H9 (cell line): ENCODE data around the gene PCBP4. TPM values are rescaled to one million over a fixed set of nuclear protein-coding genes. Genes with fewer than 3 reads are reported as not detected.

ENCODE experiments used
- DNase-seq: peaks from one replicate; pipeline ENCODE4 v3.0.0-alpha.2; 2017
- H2AFZ ChIP-seq: one replicate; pipeline ENCODE4 v1.6.1; 2013; ENCODE audit warnings: mild to moderate bottlenecking, low read length, control low read depth, moderate library complexity
- H2AK5ac ChIP-seq: 2 replicates; pipeline ENCODE4 v1.6.1; 2013; ENCODE audit warnings: low read length, control low read depth, mixed read lengths; ENCODE audit not compliant: insufficient read length
- H2BK120ac ChIP-seq: one replicate; pipeline ENCODE4 v1.6.1; 2013; ENCODE audit warnings: low read depth, mild to moderate bottlenecking, low read length, control low read depth, inconsistent platforms; ENCODE audit not compliant: poor library complexity, severe bottlenecking
- H2BK12ac ChIP-seq: 2 replicates; pipeline ENCODE4 v1.6.1; 2013; ENCODE audit warnings: low read length, control low read depth, mixed read lengths, low read depth; ENCODE audit not compliant: insufficient read length
- H2BK15ac ChIP-seq: 2 replicates; pipeline ENCODE4 v1.6.1; 2013; ENCODE audit warnings: low read depth, low read length, control low read depth
- H2BK20ac ChIP-seq: one replicate; pipeline ENCODE4 v1.6.1; 2013; ENCODE audit warnings: low read depth, mild to moderate bottlenecking, low read length, control low read depth, inconsistent platforms; ENCODE audit not compliant: poor library complexity, severe bottlenecking
- H2BK5ac ChIP-seq: 2 replicates; pipeline ENCODE4 v1.6.1; 2013; ENCODE audit warnings: low read length, control low read depth, mixed read lengths; ENCODE audit not compliant: insufficient read length
- H3K14ac ChIP-seq: 2 replicates; pipeline ENCODE4 v1.6.1; 2013; ENCODE audit warnings: low read length, control low read depth; ENCODE audit not compliant: insufficient read depth
- H3K18ac ChIP-seq: 2 replicates; pipeline ENCODE4 v1.6.1; 2013; ENCODE audit warnings: low read depth, mild to moderate bottlenecking, mixed read lengths, low read length, control low read depth; ENCODE audit not compliant: insufficient read length
- H3K23ac ChIP-seq: 2 replicates; pipeline ENCODE4 v1.6.1; 2013; ENCODE audit warnings: low read length, control low read depth, mixed read lengths, low read depth; ENCODE audit not compliant: insufficient read length
- H3K23me2 ChIP-seq: 2 replicates; pipeline ENCODE4 v1.6.1; 2013; ENCODE audit warnings: low read depth, mild to moderate bottlenecking, mixed read lengths, low read length, control low read depth; ENCODE audit not compliant: insufficient read length, poor library complexity, severe bottlenecking
- H3K27ac ChIP-seq: 2 replicates; pipeline ENCODE4 v1.5.1; 2013; ENCODE audit warnings: low read length, control low read depth, mixed read lengths, low read depth; ENCODE audit not compliant: insufficient read length
- H3K27me3 ChIP-seq: 2 replicates; pipeline ENCODE4 v1.6.1; 2013; ENCODE audit warnings: low read length, control low read depth, inconsistent platforms; ENCODE audit not compliant: insufficient read depth
- H3K4ac ChIP-seq: 2 replicates; pipeline ENCODE4 v1.6.1; 2013; ENCODE audit warnings: low read depth, mild to moderate bottlenecking, control low read depth, inconsistent platforms, low read length, moderate library complexity
- H3K4me1 ChIP-seq: 2 replicates; pipeline ENCODE4 v1.6.1; 2013; ENCODE audit warnings: low read length, control low read depth, inconsistent platforms; ENCODE audit not compliant: insufficient read depth
- H3K4me2 ChIP-seq: 2 replicates; pipeline ENCODE4 v1.6.1; 2013; ENCODE audit warnings: low read length, control low read depth, mixed read lengths; ENCODE audit not compliant: insufficient read length, insufficient read depth
- H3K56ac ChIP-seq: 2 replicates; pipeline ENCODE4 v1.6.1; 2013; ENCODE audit warnings: low read depth, mild to moderate bottlenecking, mixed read lengths, low read length, control low read depth; ENCODE audit not compliant: insufficient read length
- H3K79me1 ChIP-seq: 2 replicates; pipeline ENCODE4 v1.6.1; 2013; ENCODE audit warnings: low read depth, mild to moderate bottlenecking, moderate library complexity, low read length, control low read depth, inconsistent platforms; ENCODE audit not compliant: insufficient read depth, poor library complexity, severe bottlenecking
- H3K79me2 ChIP-seq: 2 replicates; pipeline ENCODE4 v1.6.1; 2013; ENCODE audit warnings: low read length, control low read depth, inconsistent platforms; ENCODE audit not compliant: insufficient read depth
- H3K9ac ChIP-seq: 2 replicates; pipeline ENCODE4 v1.6.1; 2013; ENCODE audit warnings: low read length, control low read depth, mixed read lengths; ENCODE audit not compliant: insufficient read length; ENCODE audit errors: extremely low read depth
- H3K9me3 ChIP-seq: one replicate; pipeline ENCODE4 v1.6.1; 2013; ENCODE audit warnings: low read depth, low read length, inconsistent platforms; ENCODE audit not compliant: control insufficient read depth
- H3T11ph ChIP-seq: one replicate; pipeline ENCODE4 v1.6.1; 2013; ENCODE audit warnings: mild to moderate bottlenecking, low read length, control low read depth, inconsistent platforms
- H4K20me1 ChIP-seq: one replicate; pipeline ENCODE4 v1.6.1; 2013; ENCODE audit not compliant: control insufficient read depth, insufficient read length, insufficient read depth
- H4K5ac ChIP-seq: 2 replicates; pipeline ENCODE4 v1.6.1; 2013; ENCODE audit warnings: low read depth, mild to moderate bottlenecking, mixed read lengths, low read length, control low read depth; ENCODE audit not compliant: insufficient read length
- H4K8ac ChIP-seq: replicated peaks from 2 replicates; pipeline ENCODE4 v1.6.1; 2013; ENCODE audit warnings: low read length, control low read depth, mixed read lengths, low read depth; ENCODE audit not compliant: insufficient read length
- H4K91ac ChIP-seq: 2 replicates; pipeline ENCODE4 v1.6.1; 2013; ENCODE audit warnings: low read depth, mild to moderate bottlenecking, moderate library complexity, mixed read lengths, low read length, control low read depth; ENCODE audit not compliant: insufficient read length
- H3K27ac Mint-ChIP-seq, 3 experiments: 2 replicates in 2 of 3; 3 replicates in 1 of 3; pipeline ENCODE4 v1.8.0; 2020 to 2021; ENCODE audit warnings: mixed read lengths in 3 of 3, mild to moderate bottlenecking in 1 of 3, moderate library complexity in 1 of 3
- H3K27me3 Mint-ChIP-seq: 2 replicates; pipeline ENCODE4 v1.8.0; 2021; ENCODE audit warnings: low read depth, mild to moderate bottlenecking, moderate library complexity, mixed read lengths
- H3K36me3 Mint-ChIP-seq, 3 experiments: 2 replicates in 2 of 3; 3 replicates in 1 of 3; pipeline ENCODE4 v1.8.0; 2020 to 2021; ENCODE audit warnings: low read depth in 3 of 3, mixed read lengths in 3 of 3; ENCODE audit not compliant: insufficient read depth in 1 of 3
- H3K4me1 Mint-ChIP-seq, 2 experiments: 2 replicates each; pipeline ENCODE4 v1.8.0; 2020; ENCODE audit warnings: mixed read lengths in 2 of 2
- H3K4me3 Mint-ChIP-seq, 2 experiments: 2 replicates in 1 of 2; 3 replicates in 1 of 2; pipeline ENCODE4 v1.8.0; 2020 to 2021; ENCODE audit warnings: mild to moderate bottlenecking in 2 of 2, mixed read lengths in 2 of 2, moderate library complexity in 1 of 2
- H3K9me3 Mint-ChIP-seq, 2 experiments: 2 replicates in 1 of 2; 3 replicates in 1 of 2; pipeline ENCODE4 v1.8.0; 2020; ENCODE audit warnings: mild to moderate bottlenecking in 2 of 2, mixed read lengths in 2 of 2, moderate library complexity in 1 of 2
- CTCF ChIP-seq: fragments of 200-600 bp; sonication (generic); conservative IDR thresholded peaks from 3 replicates; pipeline ENCODE4 v1.8.0; 2021; ENCODE audit warnings: antibody characterized with exemption, mild to moderate bottlenecking
- WGBS: extraction: QIAGEN DNeasy Blood & Tissue Kit; methylation state at CpG from one replicate; pipeline ENCODE4 v1.1.7; 2013; ENCODE audit warnings: missing lambda C conversion rate, low lambda C conversion rate, mixed read lengths; ENCODE audit not compliant: insufficient read length; ENCODE audit errors: extremely low coverage; 5-methylcytosine and 5-hydroxymethylcytosine counted together
- total RNA-seq: library from RNA; stranded (reverse); gene quantifications from 2 replicates; pipeline ENCODE4 v1.2.1, GENCODE V29; 2021

PCBP4 gene
- total RNA-seq, 1 experiment from 2014 or later: 24.6 TPM

- Histone ChIP-seq H3K9me3 (no peaks in the 10 kb centered on the region), H3K56ac (no peak overlapping the region), H2BK12ac (no peak overlapping the region), H3K27ac (no peak overlapping the region), H2BK5ac (no peak overlapping the region), H3K23ac (no peak overlapping the region), H2BK120ac (no peak overlapping the region), H2BK15ac (no peak overlapping the region), H3K23me2 (no peaks in the 10 kb centered on the region), H4K8ac (no peak overlapping the region), H2BK20ac (no peak overlapping the region), H3K18ac (no peak overlapping the region), H3K9ac (no peak overlapping the region), H4K91ac (no peak overlapping the region), H3T11ph (no peak overlapping the region), H2AK5ac (no peak overlapping the region), H3K27me3 (no peaks in the 10 kb centered on the region), H3K4ac (no peak overlapping the region), H3K4me2 (no peak overlapping the region), H3K79me2 (no peaks in the 10 kb centered on the region), H4K20me1 (no peaks in the 10 kb centered on the region), H3K4me1 (no peaks in the 10 kb centered on the region), H3K14ac (no peak overlapping the region), H2AFZ (no peak overlapping the region), H4K5ac (no peak overlapping the region), H3K79me1 (no peaks in the 10 kb centered on the region)
- Mint-ChIP-seq H3K27me3 (peaks cover under 1% of the 10 kb centered on the region; the same call in 1 of the 2 replicates), H3K4me1 (no peaks in the 10 kb centered on the region), H3K4me3 (no peak overlapping the region), H3K36me3 (peaks cover 0 to 14% (median 3%) of the 10 kb centered on the region in 3 experiments; a peak in 6 of 7 replicates), H3K9me3 (no peaks in the 10 kb centered on the region), H3K27ac (no peak overlapping the region)
- DNase-seq: no peak
- TF ChIP-seq CTCF: no peak
- no CpG with 5 or more reads among the region's 5 CpGs for WGBS
Observed at GRCh38 chr3:51927061-51927977, 39.9 kb downstream of the PCBP4 start.
